HG02623 (cell line): ENCODE data around the gene OR2V2.
"Not testable (repeated sequence)": the region's sequence is repeated elsewhere in the genome, so short reads cannot be mapped to it uniquely, and the experiment has no call there.

Experiments used
- ATAC-seq: cut with Tn5 transposase; IDR thresholded peaks from one replicate; pipeline ENCODE4 v1.9.1; 2021; ENCODE audit warnings: moderate library complexity; ENCODE audit not compliant: unreplicated experiment

Gene OR2V2

GRCh38 chr5:181114844-181115778 lies 32.3 kb upstream of the OR2V2 start:
- ATAC-seq: no peak

GRCh38 chr5:181118369-181118768 lies 29.0 kb upstream of the OR2V2 start:
- ATAC-seq: no peak

GRCh38 chr5:181119105-181119504 lies 28.3 kb upstream of the OR2V2 start:
- no peak for ATAC-seq

- no peak for ATAC-seq
These were observed 27.1 kb upstream of the OR2V2 start for GRCh38 chr5:181120306-181120705.

- no peak for ATAC-seq
These were observed 26.6 kb upstream of the OR2V2 start for GRCh38 chr5:181120761-181121160.

- ATAC-seq: no peak
These were observed 25.5 kb upstream of the OR2V2 start for GRCh38 chr5:181121675-181122561.

GRCh38 chr5:181124526-181124925 lies 22.9 kb upstream of the OR2V2 start:
- ATAC-seq: no peak

GRCh38 chr5:181126841-181127240 lies 20.5 kb upstream of the OR2V2 start:
- ATAC-seq: no peak

- no peak for ATAC-seq
These were observed 19.9 kb upstream of the OR2V2 start for GRCh38 chr5:181127456-181127855.

GRCh38 chr5:181127907-181128626 lies 19.3 kb upstream of the OR2V2 start:
- ATAC-seq: no peak

GRCh38 chr5:181129601-181130000 lies 17.8 kb upstream of the OR2V2 start:
- ATAC-seq: no peak

GRCh38 chr5:181130081-181130480 lies 17.3 kb upstream of the OR2V2 start:
- not testable (repeated sequence) for ATAC-seq

- ATAC-seq: no peak
These were observed 16.4 kb upstream of the OR2V2 start, which contains the start of gene OR2V1 for GRCh38 chr5:181130832-181131496. Gene OR2V1 (minus strand): TSS chr5:181131169. CDS start chr5:181125304, 5,865 bp downstream.

- no peak for ATAC-seq
These were observed 15.9 kb upstream of the OR2V2 start for GRCh38 chr5:181131514-181131913.

- ATAC-seq: no peak
These were observed 14.3 kb upstream of the OR2V2 start for GRCh38 chr5:181133083-181133482.

- no peak for ATAC-seq
These were observed 13.7 kb upstream of the OR2V2 start for GRCh38 chr5:181133610-181134231.

- ATAC-seq: no peak
These were observed 13.1 kb upstream of the OR2V2 start for GRCh38 chr5:181134259-181134658.

- ATAC-seq: no peak
These were observed 10.9 kb upstream of the OR2V2 start for GRCh38 chr5:181136361-181136955.

GRCh38 chr5:181138258-181138657 lies 9.1 kb upstream of the OR2V2 start:
- no peak for ATAC-seq

GRCh38 chr5:181140766-181141165 lies 6.6 kb upstream of the OR2V2 start:
- ATAC-seq: no peak
